ENCODE results near the gene SERPINE1.

DNA sequence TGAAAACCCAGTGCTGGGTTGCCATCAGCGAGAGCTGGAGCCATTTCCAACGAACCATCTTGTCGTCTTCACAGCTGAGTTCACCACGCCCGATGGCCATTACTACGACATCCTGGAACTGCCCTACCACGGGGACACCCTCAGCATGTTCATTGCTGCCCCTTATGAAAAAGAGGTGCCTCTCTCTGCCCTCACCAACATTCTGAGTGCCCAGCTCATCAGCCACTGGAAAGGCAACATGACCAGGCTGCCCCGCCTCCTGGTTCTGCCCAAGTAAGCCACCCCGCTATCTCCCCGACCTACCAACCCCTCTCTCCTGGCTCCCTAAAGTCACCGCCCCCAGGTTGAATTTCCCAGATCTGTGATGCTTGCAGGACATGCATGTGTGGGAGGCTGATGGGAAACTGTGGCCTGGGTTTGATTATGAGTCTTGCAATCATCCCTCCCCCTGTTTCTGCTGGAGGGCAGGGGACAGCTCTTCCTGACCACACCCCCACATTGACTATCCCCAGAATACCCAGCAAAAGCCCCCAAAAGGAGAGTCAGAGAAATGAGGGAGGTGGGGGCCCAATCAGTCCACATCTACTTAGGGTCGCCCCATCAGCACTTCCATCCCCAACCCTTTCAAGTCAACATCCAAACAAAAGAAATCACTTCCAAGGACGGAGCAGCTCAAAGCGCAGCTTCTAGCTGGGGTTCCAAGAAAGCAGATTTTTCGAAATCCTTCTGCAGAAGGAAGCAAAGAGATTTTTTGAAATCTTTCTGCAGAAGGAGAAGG, 6.9 kb downstream of the SERPINE1 start:
- TF ChIP-seq, protein P1, sequence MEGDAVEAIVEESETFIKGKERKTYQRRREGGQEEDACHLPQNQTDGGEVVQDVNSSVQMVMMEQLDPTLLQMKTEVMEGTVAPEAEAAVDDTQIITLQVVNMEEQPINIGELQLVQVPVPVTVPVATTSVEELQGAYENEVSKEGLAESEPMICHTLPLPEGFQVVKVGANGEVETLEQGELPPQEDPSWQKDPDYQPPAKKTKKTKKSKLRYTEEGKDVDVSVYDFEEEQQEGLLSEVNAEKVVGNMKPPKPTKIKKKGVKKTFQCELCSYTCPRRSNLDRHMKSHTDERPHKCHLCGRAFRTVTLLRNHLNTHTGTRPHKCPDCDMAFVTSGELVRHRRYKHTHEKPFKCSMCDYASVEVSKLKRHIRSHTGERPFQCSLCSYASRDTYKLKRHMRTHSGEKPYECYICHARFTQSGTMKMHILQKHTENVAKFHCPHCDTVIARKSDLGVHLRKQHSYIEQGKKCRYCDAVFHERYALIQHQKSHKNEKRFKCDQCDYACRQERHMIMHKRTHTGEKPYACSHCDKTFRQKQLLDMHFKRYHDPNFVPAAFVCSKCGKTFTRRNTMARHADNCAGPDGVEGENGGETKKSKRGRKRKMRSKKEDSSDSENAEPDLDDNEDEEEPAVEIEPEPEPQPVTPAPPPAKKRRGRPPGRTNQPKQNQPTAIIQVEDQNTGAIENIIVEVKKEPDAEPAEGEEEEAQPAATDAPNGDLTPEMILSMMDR (IDR thresholded peaks at IDR 0.05 in 2 of 3, conservative IDR thresholded peaks at IDR 0.05 in 1 of 3; ENCODE audit: borderline replicate concordance in 1 of 3, insufficient read depth in 1 of 3, low read depth in 2 of 3, low read length in 2 of 3): no peak
- TF ChIP-seq ZFX (IDR thresholded peaks at IDR 0.05): no peak
- TF ChIP-seq EZH2phosphoT487 (IDR thresholded peaks at IDR 0.05; ENCODE audit: borderline replicate concordance): no peak
- TF ChIP-seq EZH2 (IDR thresholded peaks at IDR 0.05): no peak
